NCI-H774 (cell line): ENCODE data around the gene UBTD2.

Source experiments
- DNase-seq: peaks from one replicate; lab custom pipeline; 2025; lab: John Stamatoyannopoulos, UW

Gene UBTD2

GRCh38 chr5:172171118-172171517 lies 112.4 kb downstream of the UBTD2 start:
- no peak for DNase-seq

- no peak for DNase-seq
Measured at GRCh38 chr5:172170251-172170701, 113.3 kb downstream of the UBTD2 start.

GRCh38 chr5:172169216-172169615 lies 114.3 kb downstream of the UBTD2 start:
- DNase-seq, result no peak

DNA sequence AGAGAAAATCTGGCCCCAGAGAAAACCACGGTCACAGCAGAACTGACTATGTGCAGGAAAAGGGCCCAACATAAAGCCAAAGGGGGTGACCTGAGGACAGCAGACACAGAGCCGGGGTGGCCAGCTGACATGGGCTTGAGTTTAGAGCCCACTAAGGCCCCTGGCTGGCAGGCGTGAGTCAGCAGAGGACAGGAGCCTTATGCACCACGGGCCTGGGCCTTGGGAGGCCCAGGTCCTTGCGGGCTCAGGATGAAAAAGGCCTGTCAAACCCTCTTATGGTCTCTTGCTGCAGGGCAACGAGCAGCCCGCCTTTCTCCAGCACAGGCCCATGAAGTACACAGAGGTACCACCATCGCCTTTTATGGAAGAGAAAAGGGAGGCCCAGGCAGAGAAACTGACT lies 115.3 kb downstream of the UBTD2 start:
- no peak for DNase-seq

DNA sequence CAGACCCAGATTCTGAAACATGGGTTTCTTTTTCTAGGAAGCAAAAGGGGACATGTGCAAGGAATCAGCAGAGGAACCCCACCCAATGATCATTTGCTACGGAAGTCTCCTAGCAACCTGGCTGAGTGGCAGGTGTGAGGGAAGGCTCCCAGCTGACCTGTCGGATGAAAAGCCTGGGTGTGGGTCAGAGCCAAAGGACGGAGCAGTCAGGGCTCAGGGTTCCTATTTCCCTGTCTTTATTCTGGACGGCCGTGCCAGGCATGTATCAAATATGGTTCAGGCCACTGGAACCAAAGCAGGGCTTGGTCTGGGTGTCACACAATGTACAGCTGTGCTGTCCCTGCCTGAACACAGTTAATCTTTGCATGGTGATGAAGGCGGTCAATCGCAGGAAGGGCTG lies 115.7 kb downstream of the UBTD2 start:
- DNase-seq, result no peak

- no peak for DNase-seq
Measured at GRCh38 chr5:172166030-172166826, 117.3 kb downstream of the UBTD2 start.

GRCh38 chr5:172165465-172165864 lies 118.1 kb downstream of the UBTD2 start:
- no peak for DNase-seq

DNA sequence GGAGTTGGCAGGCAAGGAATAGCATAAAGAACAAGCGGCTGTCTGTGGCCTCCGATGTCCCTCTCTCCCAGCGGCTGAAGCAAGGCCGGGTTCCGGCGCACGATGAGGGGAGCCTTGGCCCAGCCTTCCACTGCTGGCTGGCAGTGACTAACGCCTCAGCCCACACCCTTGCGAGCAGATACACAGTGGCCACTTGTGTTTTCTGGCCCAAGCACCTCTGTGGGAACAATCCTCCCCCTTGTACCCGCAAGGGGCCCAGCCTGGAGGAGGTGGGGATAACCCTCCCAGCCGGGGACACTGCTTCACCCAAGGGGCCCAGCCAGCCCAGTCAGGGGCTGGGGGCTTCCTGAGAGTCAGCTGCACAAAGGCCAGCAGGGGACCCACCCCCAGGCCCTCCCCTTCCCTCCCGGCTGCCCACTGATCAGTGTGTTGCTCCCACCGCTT lies 118.8 kb downstream of the UBTD2 start:
- DNase-seq, result no peak

GRCh38 chr5:172163346-172163745 lies 120.2 kb downstream of the UBTD2 start:
- DNase-seq, result no peak

GRCh38 chr5:172162987-172163343 lies 120.6 kb downstream of the UBTD2 start:
- DNase-seq, result no peak

- DNase-seq, result no peak
Measured at GRCh38 chr5:172162323-172162986, 121.1 kb downstream of the UBTD2 start.

DNA sequence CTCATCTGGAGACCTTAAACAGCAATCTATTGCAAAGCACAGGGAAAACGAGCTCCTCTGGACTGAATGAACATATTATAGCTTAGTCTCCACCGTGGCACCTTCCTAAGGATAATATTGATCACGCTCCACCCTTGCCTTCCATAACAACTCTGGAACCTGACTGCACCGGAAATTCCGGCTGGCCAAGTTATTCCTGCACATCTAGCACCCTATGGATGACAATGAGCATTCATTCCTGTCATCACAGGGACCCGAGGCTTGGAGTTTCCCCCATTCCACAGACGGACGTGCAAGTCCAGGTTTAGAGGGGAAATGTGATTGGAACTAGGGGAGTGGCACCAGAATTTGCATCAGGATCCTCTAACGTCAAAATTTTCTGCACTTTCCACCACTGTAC lies 123.1 kb downstream of the UBTD2 start:
- DNase-seq, result no peak
